H9 (cell line): ENCODE data around the gene GSTT2B. TPM values are rescaled to one million over a fixed set of nuclear protein-coding genes. Genes with fewer than 3 reads are reported as not detected.

Experiments used
- DNase-seq: peaks from one replicate; pipeline ENCODE4 v3.0.0-alpha.2; 2017
- H2AFZ ChIP-seq: one replicate; pipeline ENCODE4 v1.6.1; 2013; ENCODE audit warnings: mild to moderate bottlenecking, low read length, control low read depth, moderate library complexity
- H2AK5ac ChIP-seq: 2 replicates; pipeline ENCODE4 v1.6.1; 2013; ENCODE audit warnings: low read length, control low read depth, mixed read lengths; ENCODE audit not compliant: insufficient read length
- H2BK120ac ChIP-seq: one replicate; pipeline ENCODE4 v1.6.1; 2013; ENCODE audit warnings: low read depth, mild to moderate bottlenecking, low read length, control low read depth, inconsistent platforms; ENCODE audit not compliant: poor library complexity, severe bottlenecking
- H2BK12ac ChIP-seq: 2 replicates; pipeline ENCODE4 v1.6.1; 2013; ENCODE audit warnings: low read length, control low read depth, mixed read lengths, low read depth; ENCODE audit not compliant: insufficient read length
- H2BK15ac ChIP-seq: 2 replicates; pipeline ENCODE4 v1.6.1; 2013; ENCODE audit warnings: low read depth, low read length, control low read depth
- H2BK20ac ChIP-seq: one replicate; pipeline ENCODE4 v1.6.1; 2013; ENCODE audit warnings: low read depth, mild to moderate bottlenecking, low read length, control low read depth, inconsistent platforms; ENCODE audit not compliant: poor library complexity, severe bottlenecking
- H2BK5ac ChIP-seq: 2 replicates; pipeline ENCODE4 v1.6.1; 2013; ENCODE audit warnings: low read length, control low read depth, mixed read lengths; ENCODE audit not compliant: insufficient read length
- H3K14ac ChIP-seq: 2 replicates; pipeline ENCODE4 v1.6.1; 2013; ENCODE audit warnings: low read length, control low read depth; ENCODE audit not compliant: insufficient read depth
- H3K18ac ChIP-seq: 2 replicates; pipeline ENCODE4 v1.6.1; 2013; ENCODE audit warnings: low read depth, mild to moderate bottlenecking, mixed read lengths, low read length, control low read depth; ENCODE audit not compliant: insufficient read length
- H3K23ac ChIP-seq: 2 replicates; pipeline ENCODE4 v1.6.1; 2013; ENCODE audit warnings: low read length, control low read depth, mixed read lengths, low read depth; ENCODE audit not compliant: insufficient read length
- H3K23me2 ChIP-seq: 2 replicates; pipeline ENCODE4 v1.6.1; 2013; ENCODE audit warnings: low read depth, mild to moderate bottlenecking, mixed read lengths, low read length, control low read depth; ENCODE audit not compliant: insufficient read length, poor library complexity, severe bottlenecking
- H3K27ac ChIP-seq: 2 replicates; pipeline ENCODE4 v1.5.1; 2013; ENCODE audit warnings: low read length, control low read depth, mixed read lengths, low read depth; ENCODE audit not compliant: insufficient read length
- H3K27me3 ChIP-seq: 2 replicates; pipeline ENCODE4 v1.6.1; 2013; ENCODE audit warnings: low read length, control low read depth, inconsistent platforms; ENCODE audit not compliant: insufficient read depth
- H3K4ac ChIP-seq: 2 replicates; pipeline ENCODE4 v1.6.1; 2013; ENCODE audit warnings: low read depth, mild to moderate bottlenecking, control low read depth, inconsistent platforms, low read length, moderate library complexity
- H3K4me1 ChIP-seq: 2 replicates; pipeline ENCODE4 v1.6.1; 2013; ENCODE audit warnings: low read length, control low read depth, inconsistent platforms; ENCODE audit not compliant: insufficient read depth
- H3K4me2 ChIP-seq: 2 replicates; pipeline ENCODE4 v1.6.1; 2013; ENCODE audit warnings: low read length, control low read depth, mixed read lengths; ENCODE audit not compliant: insufficient read length, insufficient read depth
- H3K56ac ChIP-seq: 2 replicates; pipeline ENCODE4 v1.6.1; 2013; ENCODE audit warnings: low read depth, mild to moderate bottlenecking, mixed read lengths, low read length, control low read depth; ENCODE audit not compliant: insufficient read length
- H3K79me1 ChIP-seq: 2 replicates; pipeline ENCODE4 v1.6.1; 2013; ENCODE audit warnings: low read depth, mild to moderate bottlenecking, moderate library complexity, low read length, control low read depth, inconsistent platforms; ENCODE audit not compliant: insufficient read depth, poor library complexity, severe bottlenecking
- H3K79me2 ChIP-seq: 2 replicates; pipeline ENCODE4 v1.6.1; 2013; ENCODE audit warnings: low read length, control low read depth, inconsistent platforms; ENCODE audit not compliant: insufficient read depth
- H3K9ac ChIP-seq: 2 replicates; pipeline ENCODE4 v1.6.1; 2013; ENCODE audit warnings: low read length, control low read depth, mixed read lengths; ENCODE audit not compliant: insufficient read length; ENCODE audit errors: extremely low read depth
- H3K9me3 ChIP-seq: one replicate; pipeline ENCODE4 v1.6.1; 2013; ENCODE audit warnings: low read depth, low read length, inconsistent platforms; ENCODE audit not compliant: control insufficient read depth
- H3T11ph ChIP-seq: one replicate; pipeline ENCODE4 v1.6.1; 2013; ENCODE audit warnings: mild to moderate bottlenecking, low read length, control low read depth, inconsistent platforms
- H4K20me1 ChIP-seq: one replicate; pipeline ENCODE4 v1.6.1; 2013; ENCODE audit not compliant: control insufficient read depth, insufficient read length, insufficient read depth
- H4K5ac ChIP-seq: 2 replicates; pipeline ENCODE4 v1.6.1; 2013; ENCODE audit warnings: low read depth, mild to moderate bottlenecking, mixed read lengths, low read length, control low read depth; ENCODE audit not compliant: insufficient read length
- H4K8ac ChIP-seq: replicated peaks from 2 replicates; pipeline ENCODE4 v1.6.1; 2013; ENCODE audit warnings: low read length, control low read depth, mixed read lengths, low read depth; ENCODE audit not compliant: insufficient read length
- H4K91ac ChIP-seq: 2 replicates; pipeline ENCODE4 v1.6.1; 2013; ENCODE audit warnings: low read depth, mild to moderate bottlenecking, moderate library complexity, mixed read lengths, low read length, control low read depth; ENCODE audit not compliant: insufficient read length
- H3K27ac Mint-ChIP-seq, 3 experiments: 2 replicates in 2 of 3; 3 replicates in 1 of 3; pipeline ENCODE4 v1.8.0; 2020 to 2021; ENCODE audit warnings: mixed read lengths in 3 of 3, mild to moderate bottlenecking in 1 of 3, moderate library complexity in 1 of 3
- H3K27me3 Mint-ChIP-seq: 2 replicates; pipeline ENCODE4 v1.8.0; 2021; ENCODE audit warnings: low read depth, mild to moderate bottlenecking, moderate library complexity, mixed read lengths
- H3K36me3 Mint-ChIP-seq, 3 experiments: 2 replicates in 2 of 3; 3 replicates in 1 of 3; pipeline ENCODE4 v1.8.0; 2020 to 2021; ENCODE audit warnings: low read depth in 3 of 3, mixed read lengths in 3 of 3; ENCODE audit not compliant: insufficient read depth in 1 of 3
- H3K4me1 Mint-ChIP-seq, 2 experiments: 2 replicates each; pipeline ENCODE4 v1.8.0; 2020; ENCODE audit warnings: mixed read lengths in 2 of 2
- H3K4me3 Mint-ChIP-seq, 2 experiments: 2 replicates in 1 of 2; 3 replicates in 1 of 2; pipeline ENCODE4 v1.8.0; 2020 to 2021; ENCODE audit warnings: mild to moderate bottlenecking in 2 of 2, mixed read lengths in 2 of 2, moderate library complexity in 1 of 2
- H3K9me3 Mint-ChIP-seq, 2 experiments: 2 replicates in 1 of 2; 3 replicates in 1 of 2; pipeline ENCODE4 v1.8.0; 2020; ENCODE audit warnings: mild to moderate bottlenecking in 2 of 2, mixed read lengths in 2 of 2, moderate library complexity in 1 of 2
- CTCF ChIP-seq: fragments of 200-600 bp; sonication (generic); conservative IDR thresholded peaks from 3 replicates; pipeline ENCODE4 v1.8.0; 2021; ENCODE audit warnings: antibody characterized with exemption, mild to moderate bottlenecking
- WGBS: extraction: QIAGEN DNeasy Blood & Tissue Kit; methylation state at CpG from one replicate; pipeline ENCODE4 v1.1.7; 2013; ENCODE audit warnings: missing lambda C conversion rate, low lambda C conversion rate, mixed read lengths; ENCODE audit not compliant: insufficient read length; ENCODE audit errors: extremely low coverage; 5-methylcytosine and 5-hydroxymethylcytosine counted together
- total RNA-seq: library from RNA; stranded (reverse); gene quantifications from 2 replicates; pipeline ENCODE4 v1.2.1, GENCODE V29; 2021

Gene GSTT2B
- total RNA-seq, 1 experiment from 2014 or later: 4.5 TPM

GRCh38 chr22:23926561-23926960 is 34.4 kb downstream of the GSTT2B start:
- Histone ChIP-seq H4K8ac (no peak overlapping the region), H2AFZ (no peak overlapping the region), H2BK120ac (no peak overlapping the region), H2BK15ac (no peak overlapping the region), H3K4ac (no peak overlapping the region), H3K9me3 (no peaks in the 10 kb centered on the region), H2BK12ac (no peak overlapping the region), H3K27me3 (no peaks in the 10 kb centered on the region), H2BK5ac (no peak overlapping the region), H3K79me1 (no peaks in the 10 kb centered on the region), H3K4me1 (no peaks in the 10 kb centered on the region), H2BK20ac (no peak overlapping the region), H3K14ac (no peak overlapping the region), H3K23me2 (no peaks in the 10 kb centered on the region), H3K4me2 (no peak overlapping the region), H3K27ac (no peak overlapping the region), H4K91ac (no peak overlapping the region), H4K5ac (no peak overlapping the region), H3K18ac (no peak overlapping the region), H3K79me2 (no peaks in the 10 kb centered on the region), H3K9ac (no peak overlapping the region), H3T11ph (no peak overlapping the region), H3K56ac (no peak overlapping the region), H4K20me1 (no peaks in the 10 kb centered on the region), H2AK5ac (no peak overlapping the region), H3K23ac (no peak overlapping the region)
- WGBS: no CpG with 5 or more reads among the region's 14 CpGs
- Mint-ChIP-seq H3K36me3 (peaks cover 70 to 81% (median 72%) of the 10 kb centered on the region in 3 experiments), H3K9me3 (peaks cover 10 to 12% of the 10 kb centered on the region in 2 experiments), H3K4me3 (no peak overlapping the region), H3K27me3 (no peaks in the 10 kb centered on the region), H3K27ac (no peak overlapping the region), H3K4me1 (peaks cover 0 to 3% of the 10 kb centered on the region in 2 experiments; a peak in 1 of 4 replicates)
- no peak for TF ChIP-seq CTCF
- peak; percentile 16 for DNase-seq
